Measurements from ENCODE around the gene COTL1. TPM values are rescaled to one million over a fixed set of nuclear protein-coding genes. Genes with fewer than 3 reads are reported as not detected.
"Not testable (repeated sequence)": the region's sequence is repeated elsewhere in the genome, so short reads cannot be mapped to it uniquely, and the experiment has no call there.

The COTL1 gene
- total RNA-seq, 4 donors from 2014 or later = 7.9 to 12.9 (median 10.3) TPM

- Histone ChIP-seq H3K36me3 (no peaks in the 10 kb centered on the region), H3K4me3 (no peak overlapping the region), H3K4me1 (no peaks in the 10 kb centered on the region), H3K27me3 (no peaks in the 10 kb centered on the region), H3K9me3 (no peaks in the 10 kb centered on the region), H3K27ac (no peak overlapping the region)
- TF ChIP-seq POLR2A (IDR thresholded peaks at IDR 0.05) (no peak), EP300 (IDR thresholded peaks at IDR 0.05) (no peak), POLR2AphosphoS5 (IDR thresholded peaks at IDR 0.05) (no peak), CTCF (IDR thresholded peaks at IDR 0.05) (no peak)
- DNase-seq (ENCODE audit: low spot score in 2 of 2) = no peak
- WGBS = 82% methylated on average over 4 of the region's 10 CpGs
These were observed 11.7 kb upstream of the COTL1 start for GRCh38 chr16:84629580-84629979.

GRCh38 chr16:84628226-84628731, 10.4 kb upstream of the COTL1 start:
- Histone ChIP-seq H3K4me1 (no peaks in the 10 kb centered on the region), H3K36me3 (no peaks in the 10 kb centered on the region), H3K27ac (no peak overlapping the region), H3K9me3 (no peaks in the 10 kb centered on the region), H3K27me3 (no peaks in the 10 kb centered on the region), H3K4me3 (no peak overlapping the region)
- no peak for DNase-seq (ENCODE audit: low spot score in 2 of 2)
- 68% methylated on average over 7 of the region's 7 CpGs for WGBS
- no peak for TF ChIP-seq EP300 (IDR thresholded peaks at IDR 0.05)
- TF ChIP-seq POLR2A (IDR thresholded peaks at IDR 0.05) = no peak
- TF ChIP-seq POLR2AphosphoS5 (IDR thresholded peaks at IDR 0.05) = no peak
- no peak for TF ChIP-seq CTCF (IDR thresholded peaks at IDR 0.05)

- 89% methylated on average over 6 of the region's 6 CpGs for WGBS
- H3K4me3 ChIP-seq = no peak overlapping the region
- no peak for DNase-seq (ENCODE audit: low spot score in 2 of 2)
- TF ChIP-seq POLR2A (IDR thresholded peaks at IDR 0.05) (no peak), EP300 (IDR thresholded peaks at IDR 0.05) (no peak), POLR2AphosphoS5 (IDR thresholded peaks at IDR 0.05) (no peak), CTCF (IDR thresholded peaks at IDR 0.05) (no peak)
- no peaks in the 10 kb centered on the region for H3K9me3 ChIP-seq
- peaks cover 7% of the 10 kb centered on the region for H3K4me1 ChIP-seq
- H3K36me3 ChIP-seq = no peaks in the 10 kb centered on the region
- no peaks in the 10 kb centered on the region for H3K27me3 ChIP-seq
- H3K27ac ChIP-seq = no peak overlapping the region
These were observed 7.7 kb upstream of the COTL1 start for GRCh38 chr16:84625556-84625955.

- H3K4me1 ChIP-seq = peaks cover 37% of the 10 kb centered on the region
- not testable (repeated sequence) for H3K9me3 ChIP-seq; H3K27ac ChIP-seq; H3K4me3 ChIP-seq; DNase-seq (ENCODE audit: low spot score in 2 of 2); H3K36me3 ChIP-seq; H3K27me3 ChIP-seq
- 74% methylated on average over 10 of the region's 10 CpGs for WGBS
These were observed 3.0 kb upstream of the COTL1 start for GRCh38 chr16:84620913-84621312.

GRCh38 chr16:84618581-84619460, 943 bp upstream of the COTL1 start:
- Histone ChIP-seq H3K4me1 (peaks cover 43% of the 10 kb centered on the region), H3K9me3 (no peaks in the 10 kb centered on the region), H3K27ac (no peak overlapping the region), H3K4me3 (peak overlapping the region; percentile 72), H3K27me3 (no peaks in the 10 kb centered on the region), H3K36me3 (no peaks in the 10 kb centered on the region)
- DNase-seq (ENCODE audit: low spot score in 2 of 2) = no peak
- 22% methylated on average over 12 of the region's 12 CpGs for WGBS
- TF ChIP-seq POLR2AphosphoS5 (IDR thresholded peaks at IDR 0.05) = no peak
- no peak for TF ChIP-seq POLR2A (IDR thresholded peaks at IDR 0.05)
- no peak for TF ChIP-seq CTCF (IDR thresholded peaks at IDR 0.05)
- no peak for TF ChIP-seq EP300 (IDR thresholded peaks at IDR 0.05)
